ENCODE data around the gene LAMP5. TPM values are rescaled to one million over a fixed set of nuclear protein-coding genes. Genes with fewer than 3 reads are reported as not detected.

LAMP5 gene
- polyA plus RNA-seq, 1 donor from 2014 or later = 0.43 TPM

DNA sequence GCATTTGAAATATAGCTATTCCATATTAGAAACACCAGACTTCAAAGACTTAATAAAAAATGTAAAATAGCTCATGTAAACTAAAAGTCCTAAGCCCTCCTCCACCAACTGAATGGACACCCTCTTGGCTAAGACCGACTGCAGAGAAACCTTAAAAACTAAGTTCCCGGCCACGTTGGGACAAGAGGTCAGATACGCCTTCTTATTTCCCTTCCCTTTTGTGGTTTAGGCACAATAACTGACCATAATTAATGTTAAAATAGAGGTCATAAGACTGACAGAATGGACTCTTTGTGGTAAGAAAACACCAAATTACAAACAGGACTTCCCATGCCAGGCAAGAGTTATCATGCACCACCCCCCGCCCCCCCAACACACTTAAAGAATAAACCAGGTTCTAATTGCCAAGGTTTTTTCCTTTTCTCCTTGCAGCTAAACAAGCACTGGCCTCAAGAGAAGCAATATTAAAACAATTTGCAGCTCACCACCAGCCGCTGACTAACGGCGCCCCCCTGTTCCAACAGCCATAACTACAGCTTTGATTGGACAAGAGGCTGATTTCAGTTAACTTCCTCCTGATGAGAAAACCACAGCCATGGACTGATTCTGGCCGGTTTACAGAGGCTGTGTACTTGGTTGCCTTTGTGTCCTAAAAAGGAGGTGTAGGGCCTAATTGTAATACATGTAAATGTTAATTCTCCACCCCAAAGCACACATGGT lies 10.7 kb upstream of the LAMP5 start:
- no peak for TF ChIP-seq CTCF (IDR thresholded peaks at IDR 0.05; ENCODE audit: poor library complexity, severe bottlenecking)
- TF ChIP-seq EZH2 (IDR thresholded peaks at IDR 0.05; ENCODE audit: borderline replicate concordance, insufficient read depth, low read length, poor library complexity, severe bottlenecking) = no peak
- TF ChIP-seq RAD21 (conservative IDR thresholded peaks at IDR 0.05) = no peak
- no peak for TF ChIP-seq POLR2AphosphoS5 (IDR thresholded peaks at IDR 0.05)
- TF ChIP-seq SMC3 (conservative IDR thresholded peaks at IDR 0.05; ENCODE audit: poor library complexity) = no peak
- no peak for TF ChIP-seq EP300 (conservative IDR thresholded peaks at IDR 0.05; ENCODE audit: poor library complexity, severe bottlenecking)
- Histone ChIP-seq H4K20me1 (ENCODE audit: insufficient read depth) (no peaks in the 10 kb centered on the region), H3K9me3 (ENCODE audit: low read length) (peaks cover 6% of the 10 kb centered on the region), H3K9ac (ENCODE audit: low read length) (no peak overlapping the region), H2AFZ (ENCODE audit: low read depth, low read length) (no peak overlapping the region), H3F3A (ENCODE audit: insufficient read depth, low read length, poor library complexity, severe bottlenecking) (no peaks in the 10 kb centered on the region), H3K27ac (ENCODE audit: low read length) (no peak overlapping the region), H3K79me2 (replicated peaks; ENCODE audit: insufficient read depth, low read length) (no peaks in the 10 kb centered on the region), H3K9me2 (ENCODE audit: insufficient read depth, low read length) (no peaks in the 10 kb centered on the region), H3K4me3 (ENCODE audit: low read length) (no peak overlapping the region), H3K36me3 (ENCODE audit: insufficient read depth, low read length) (no peaks in the 10 kb centered on the region), H3K4me2 (ENCODE audit: low read length) (no peak overlapping the region), H3K27me3 (ENCODE audit: insufficient read depth, low read depth, low read length) (peaks cover 39% of the 10 kb centered on the region)

DNA sequence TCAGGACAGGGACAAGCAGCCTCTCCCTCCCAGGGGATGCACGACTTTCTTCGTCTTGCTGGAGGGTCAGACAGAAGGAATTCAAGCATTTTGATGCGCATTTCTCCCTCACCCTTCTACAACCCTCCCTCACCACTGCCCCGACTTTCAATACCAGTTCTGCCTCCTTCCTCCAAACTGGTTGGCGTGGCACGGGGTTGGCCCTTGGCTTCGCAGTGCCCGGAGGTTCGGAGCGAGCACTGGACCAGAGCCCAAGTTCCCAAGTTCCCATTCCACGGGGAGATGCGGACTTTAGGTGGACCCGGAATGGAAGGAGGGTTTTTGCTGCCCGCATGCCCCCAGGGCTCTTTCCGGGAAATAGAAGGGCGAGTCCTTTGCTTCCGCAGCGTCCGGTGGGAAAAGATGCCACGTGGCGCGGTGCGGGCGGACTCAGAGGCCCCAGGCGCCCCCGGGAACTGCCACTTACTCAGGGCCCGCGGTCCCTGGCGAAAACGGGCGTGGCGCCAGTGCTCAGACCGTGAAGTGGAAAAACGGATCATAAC lies 8.0 kb upstream of the LAMP5 start:
- no peak overlapping the region for H3K4me2 ChIP-seq (ENCODE audit: low read length)
- H3K9ac ChIP-seq (ENCODE audit: low read length) = no peak overlapping the region
- no peak overlapping the region for H3K27ac ChIP-seq (ENCODE audit: low read length)
- TF ChIP-seq EZH2 (IDR thresholded peaks at IDR 0.05; ENCODE audit: borderline replicate concordance, insufficient read depth, low read length, poor library complexity, severe bottlenecking) (no peak), RAD21 (conservative IDR thresholded peaks at IDR 0.05) (no peak), POLR2AphosphoS5 (IDR thresholded peaks at IDR 0.05) (no peak), SMC3 (conservative IDR thresholded peaks at IDR 0.05; ENCODE audit: poor library complexity) (no peak), CTCF (IDR thresholded peaks at IDR 0.05; ENCODE audit: poor library complexity, severe bottlenecking) (no peak), EP300 (conservative IDR thresholded peaks at IDR 0.05; ENCODE audit: poor library complexity, severe bottlenecking) (no peak), TAF1 (IDR thresholded peaks at IDR 0.05; ENCODE audit: low read depth) (no peak), MXI1 (conservative IDR thresholded peaks at IDR 0.05; ENCODE audit: poor library complexity, severe bottlenecking) (no peak)
- TF ChIP-seq, protein P1, sequence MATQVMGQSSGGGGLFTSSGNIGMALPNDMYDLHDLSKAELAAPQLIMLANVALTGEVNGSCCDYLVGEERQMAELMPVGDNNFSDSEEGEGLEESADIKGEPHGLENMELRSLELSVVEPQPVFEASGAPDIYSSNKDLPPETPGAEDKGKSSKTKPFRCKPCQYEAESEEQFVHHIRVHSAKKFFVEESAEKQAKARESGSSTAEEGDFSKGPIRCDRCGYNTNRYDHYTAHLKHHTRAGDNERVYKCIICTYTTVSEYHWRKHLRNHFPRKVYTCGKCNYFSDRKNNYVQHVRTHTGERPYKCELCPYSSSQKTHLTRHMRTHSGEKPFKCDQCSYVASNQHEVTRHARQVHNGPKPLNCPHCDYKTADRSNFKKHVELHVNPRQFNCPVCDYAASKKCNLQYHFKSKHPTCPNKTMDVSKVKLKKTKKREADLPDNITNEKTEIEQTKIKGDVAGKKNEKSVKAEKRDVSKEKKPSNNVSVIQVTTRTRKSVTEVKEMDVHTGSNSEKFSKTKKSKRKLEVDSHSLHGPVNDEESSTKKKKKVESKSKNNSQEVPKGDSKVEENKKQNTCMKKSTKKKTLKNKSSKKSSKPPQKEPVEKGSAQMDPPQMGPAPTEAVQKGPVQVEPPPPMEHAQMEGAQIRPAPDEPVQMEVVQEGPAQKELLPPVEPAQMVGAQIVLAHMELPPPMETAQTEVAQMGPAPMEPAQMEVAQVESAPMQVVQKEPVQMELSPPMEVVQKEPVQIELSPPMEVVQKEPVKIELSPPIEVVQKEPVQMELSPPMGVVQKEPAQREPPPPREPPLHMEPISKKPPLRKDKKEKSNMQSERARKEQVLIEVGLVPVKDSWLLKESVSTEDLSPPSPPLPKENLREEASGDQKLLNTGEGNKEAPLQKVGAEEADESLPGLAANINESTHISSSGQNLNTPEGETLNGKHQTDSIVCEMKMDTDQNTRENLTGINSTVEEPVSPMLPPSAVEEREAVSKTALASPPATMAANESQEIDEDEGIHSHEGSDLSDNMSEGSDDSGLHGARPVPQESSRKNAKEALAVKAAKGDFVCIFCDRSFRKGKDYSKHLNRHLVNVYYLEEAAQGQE (IDR thresholded peaks at IDR 0.05; ENCODE audit: borderline replicate concordance) = no peak
- H3K36me3 ChIP-seq (ENCODE audit: insufficient read depth, low read length) = no peaks in the 10 kb centered on the region
- H3K27me3 ChIP-seq (ENCODE audit: insufficient read depth, low read depth, low read length) = peaks cover 66% of the 10 kb centered on the region
- H3K79me2 ChIP-seq (replicated peaks; ENCODE audit: insufficient read depth, low read length) = no peaks in the 10 kb centered on the region
- peaks cover 6% of the 10 kb centered on the region for H3K9me3 ChIP-seq (ENCODE audit: low read length)
- peak overlapping the region; percentile 38 for H3K4me3 ChIP-seq (ENCODE audit: low read length)
- H3K9me2 ChIP-seq (ENCODE audit: insufficient read depth, low read length) = no peaks in the 10 kb centered on the region
- H4K20me1 ChIP-seq (ENCODE audit: insufficient read depth) = no peaks in the 10 kb centered on the region
- H2AFZ ChIP-seq (ENCODE audit: low read depth, low read length) = no peak overlapping the region
- no peaks in the 10 kb centered on the region for H3F3A ChIP-seq (ENCODE audit: insufficient read depth, low read length, poor library complexity, severe bottlenecking)
